Omental fat pad (tissue), 4 donors: ENCODE data around the gene MPEG1. TPM values are rescaled to one million over a fixed set of nuclear protein-coding genes. Genes with fewer than 3 reads are reported as not detected.

Experiments used
- ATAC-seq: fragments of 150-250 bp; one replicate; pipeline ENCODE4 v1.9.1; 2016; ENCODE audit warnings: mild to moderate bottlenecking, moderate library complexity; ENCODE audit not compliant: low FRiP score
- DNase-seq: peaks from one replicate; pipeline ENCODE4 v3.0.0-alpha.2; 2019; ENCODE audit warnings: low spot score
- small RNA-seq: library from RNA; depleted of rRNA; stranded (forward); fragments of <200 nt; gene quantifications from one replicate; pipeline ENCODE3, GENCODE V24; 2016
- total RNA-seq, 4 donors: library from RNA; depleted of rRNA; stranded (reverse); fragments of >200 nt; gene quantifications; one replicate each; pipeline ENCODE4 v1.1.0, GENCODE V29; 2016
- TF ChIP-seq, protein P1 (sequence below), 3 donors: fragments of 450-650 bp; IDR thresholded peaks; one replicate each; pipeline ENCODE4 v1.5.1; 2016 to 2017; ENCODE audit warnings: antibody characterized with exemption in 3 of 3, mild to moderate bottlenecking in 3 of 3, moderate library complexity in 2 of 3

Gene MPEG1
- total RNA-seq, 4 donors from 2014 or later = 41.7 to 51.1 (median 47.5) TPM

- TF ChIP-seq, protein P1, sequence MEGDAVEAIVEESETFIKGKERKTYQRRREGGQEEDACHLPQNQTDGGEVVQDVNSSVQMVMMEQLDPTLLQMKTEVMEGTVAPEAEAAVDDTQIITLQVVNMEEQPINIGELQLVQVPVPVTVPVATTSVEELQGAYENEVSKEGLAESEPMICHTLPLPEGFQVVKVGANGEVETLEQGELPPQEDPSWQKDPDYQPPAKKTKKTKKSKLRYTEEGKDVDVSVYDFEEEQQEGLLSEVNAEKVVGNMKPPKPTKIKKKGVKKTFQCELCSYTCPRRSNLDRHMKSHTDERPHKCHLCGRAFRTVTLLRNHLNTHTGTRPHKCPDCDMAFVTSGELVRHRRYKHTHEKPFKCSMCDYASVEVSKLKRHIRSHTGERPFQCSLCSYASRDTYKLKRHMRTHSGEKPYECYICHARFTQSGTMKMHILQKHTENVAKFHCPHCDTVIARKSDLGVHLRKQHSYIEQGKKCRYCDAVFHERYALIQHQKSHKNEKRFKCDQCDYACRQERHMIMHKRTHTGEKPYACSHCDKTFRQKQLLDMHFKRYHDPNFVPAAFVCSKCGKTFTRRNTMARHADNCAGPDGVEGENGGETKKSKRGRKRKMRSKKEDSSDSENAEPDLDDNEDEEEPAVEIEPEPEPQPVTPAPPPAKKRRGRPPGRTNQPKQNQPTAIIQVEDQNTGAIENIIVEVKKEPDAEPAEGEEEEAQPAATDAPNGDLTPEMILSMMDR (IDR thresholded peaks at IDR 0.05) = no peak
- peak; percentile 4 for ATAC-seq
- no peak for DNase-seq
Observed at GRCh38 chr11:59173080-59173963, 39.4 kb downstream of the MPEG1 start.

GRCh38 chr11:59172345-59173079, 40.2 kb downstream of the MPEG1 start:
- TF ChIP-seq, protein P1 (IDR thresholded peaks at IDR 0.05) = no peak
- no peak for DNase-seq
- peak; percentile 5 for ATAC-seq

DNA sequence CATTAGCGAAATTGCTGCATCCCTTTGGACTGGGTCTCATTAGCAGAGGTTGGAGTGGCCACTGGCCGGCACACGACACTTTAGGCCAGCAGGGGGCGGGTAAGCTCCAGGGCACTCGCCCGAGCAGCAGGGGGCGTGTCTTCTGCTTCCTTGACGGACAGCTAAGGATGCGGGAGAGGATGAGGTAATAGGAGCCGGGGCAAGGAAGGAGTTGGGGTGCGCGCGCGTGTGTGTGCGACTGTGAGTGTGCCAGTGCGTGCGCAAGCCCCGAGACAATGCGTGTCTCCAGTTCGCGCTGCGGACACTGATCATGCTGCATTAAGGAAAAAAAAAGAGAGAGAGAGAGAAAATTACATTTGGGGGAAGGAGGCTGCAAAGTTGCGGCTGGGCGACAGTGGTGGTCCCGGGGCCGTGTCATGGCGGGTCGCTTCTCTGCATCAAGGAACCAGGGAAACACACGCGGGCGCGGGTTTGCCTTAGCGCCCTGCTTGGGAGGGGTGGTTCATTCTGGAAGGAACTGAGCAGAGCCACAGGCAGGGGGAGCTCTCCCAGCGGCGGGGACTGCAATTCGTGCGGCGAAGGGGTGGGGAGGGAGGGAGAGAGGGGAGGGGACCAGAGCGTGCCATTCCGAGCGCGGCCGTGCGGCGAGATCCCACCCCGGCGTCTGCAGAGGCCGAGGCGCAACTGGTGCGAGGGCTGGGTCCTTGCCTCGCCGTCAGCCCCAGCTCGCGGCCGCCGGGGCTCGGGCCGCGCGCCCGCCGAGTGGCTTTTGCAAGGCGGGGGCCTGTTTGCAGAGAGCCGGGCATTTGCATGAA, 41.0 kb downstream of the MPEG1 start, which contains the start of gene DTX4:
DTX4 (plus strand) TSS at position 625 of the 815 bp plus-strand sequence. CDS start 464 bp downstream, outside the sequence.
- ATAC-seq (peak; percentile 87), DNase-seq (peak; percentile 91)
- TF ChIP-seq, protein P1 (IDR thresholded peaks at IDR 0.05) = peak in 2 of 3 donors; percentile 24 to 91

GRCh38 chr11:59164028-59164427, 48.7 kb downstream of the MPEG1 start:
- DNase-seq = no peak
- ATAC-seq = no peak
- TF ChIP-seq, protein P1 (IDR thresholded peaks at IDR 0.05) = no peak

Small RNA genes lying within 50 kb of the gene (small RNA-seq; reads per million reads assigned to genes)
- gene RN7SL42P = not detected

Other genes starting within 250 kb of the MPEG1 start
- gene GLYATL1B, start 126.6 kb downstream of the MPEG1 start, total RNA-seq = not detected
- gene FAM111B, start 105.7 kb downstream of the MPEG1 start, total RNA-seq = 1 to 10 TPM in 2 of 4 donors, under 1 TPM in 1, not detected in 1; 0.19 to 2.4 (median 1.9) TPM
- 10 to 100 TPM; 18.2 to 60.1 (median 31.7) TPM for gene FAM111A, start 70.1 kb downstream of the MPEG1 start, total RNA-seq
- gene DTX4, start 40.8 kb downstream of the MPEG1 start, total RNA-seq = 10 to 100 TPM; 12.0 to 75.6 (median 24.2) TPM
- not detected for gene OR5AN1, start 146.0 kb upstream of the MPEG1 start, total RNA-seq
- gene OR5A2, start 213.5 kb upstream of the MPEG1 start, total RNA-seq = not detected
- not detected for gene OR5A1, start 223.5 kb upstream of the MPEG1 start, total RNA-seq
- not detected for gene OR4D6, start 244.0 kb upstream of the MPEG1 start, total RNA-seq